Liver (tissue), 9 donors: ENCODE measurements around the gene ERFL. TPM values are rescaled to one million over a fixed set of nuclear protein-coding genes. Genes with fewer than 3 reads are reported as not detected.

ENCODE experiments used
- DNase-seq: peaks from one replicate; pipeline ENCODE4 v3.0.0-alpha.2; 2017; ENCODE audit warnings: low spot score
- H3K27ac ChIP-seq, 2 donors: one replicate each; pipeline ENCODE4 v1.7.0; 2013; ENCODE audit warnings: inconsistent platforms in 2 of 2, low read length in 2 of 2, control low read depth in 1 of 2, low read depth in 1 of 2, mild to moderate bottlenecking in 1 of 2
- H3K27me3 ChIP-seq, 4 donors: one replicate each; pipeline versions ENCODE4 v1.6.1 to v1.7.0; 2013; ENCODE audit warnings: low read length in 3 of 4, inconsistent platforms in 1 of 4, mild to moderate bottlenecking in 1 of 4, moderate library complexity in 1 of 4; ENCODE audit not compliant: control insufficient read depth in 4 of 4, insufficient read depth in 4 of 4
- H3K36me3 ChIP-seq, 4 donors: one replicate each; pipeline versions ENCODE4 v1.6.1 to v1.7.0; 2013; ENCODE audit warnings: low read length in 3 of 4, mild to moderate bottlenecking in 3 of 4, low read depth in 1 of 4, moderate library complexity in 1 of 4; ENCODE audit not compliant: control insufficient read depth in 4 of 4, insufficient read depth in 3 of 4
- H3K4me1 ChIP-seq, 4 donors: one replicate each; pipeline versions ENCODE4 v1.6.1 to v1.7.0; 2013; ENCODE audit warnings: low read length in 3 of 4, mild to moderate bottlenecking in 3 of 4, moderate library complexity in 1 of 4; ENCODE audit not compliant: control insufficient read depth in 4 of 4, insufficient read depth in 4 of 4
- H3K4me3 ChIP-seq, 3 donors: one replicate each; pipeline versions ENCODE4 v1.6.1 to v1.7.0; 2013; ENCODE audit warnings: low read length in 3 of 3, control low read depth in 1 of 3, low read depth in 1 of 3, mild to moderate bottlenecking in 1 of 3
- H3K9ac ChIP-seq, 2 donors: one replicate each; pipeline ENCODE4 v1.7.0; 2013; ENCODE audit warnings: low read length in 2 of 2, mild to moderate bottlenecking in 2 of 2, moderate library complexity in 2 of 2, control low read depth in 1 of 2, low read depth in 1 of 2
- H3K9me3 ChIP-seq, 4 donors: one replicate each; pipeline versions ENCODE4 v1.6.1 to v1.7.0; 2013; ENCODE audit warnings: low read length in 3 of 4; ENCODE audit not compliant: control insufficient read depth in 4 of 4
- EGR1 ChIP-seq, 2 donors: IDR thresholded peaks; 2 replicates each; pipeline ENCODE4 v1.6.1; 2016 to 2018; ENCODE audit warnings: antibody characterized with exemption in 2 of 2, low read depth in 2 of 2
- FOXA1 ChIP-seq: IDR thresholded peaks from 2 replicates; pipeline ENCODE4 v1.6.1; 2016; ENCODE audit warnings: antibody characterized with exemption
- FOXA2 ChIP-seq: IDR thresholded peaks from 2 replicates; pipeline ENCODE4 v1.6.1; 2016; ENCODE audit warnings: antibody characterized with exemption
- GABPA ChIP-seq, 2 donors: IDR thresholded peaks in 1 of 2; conservative IDR thresholded peaks in 1 of 2; 2 replicates each; pipeline ENCODE4 v1.6.1; 2016; ENCODE audit warnings: antibody characterized with exemption in 2 of 2, mild to moderate bottlenecking in 1 of 2, moderate library complexity in 1 of 2
- HNF4A ChIP-seq, 2 donors: conservative IDR thresholded peaks; 2 replicates each; pipeline ENCODE4 v1.6.1; 2016; ENCODE audit warnings: antibody characterized with exemption in 2 of 2, mild to moderate bottlenecking in 2 of 2
- HNF4G ChIP-seq: IDR thresholded peaks from 2 replicates; pipeline ENCODE4 v1.6.1; 2016; ENCODE audit warnings: antibody characterized with exemption
- JUND ChIP-seq, 2 donors: IDR thresholded peaks; 2 replicates each; pipeline ENCODE4 v1.6.1; 2016; ENCODE audit warnings: antibody characterized with exemption in 2 of 2
- MAX ChIP-seq: IDR thresholded peaks from 2 replicates; pipeline ENCODE4 v1.6.1; 2016; ENCODE audit warnings: antibody characterized with exemption
- NR2F2 ChIP-seq: IDR thresholded peaks from 2 replicates; pipeline ENCODE4 v1.6.1; 2016; ENCODE audit warnings: antibody characterized with exemption
- RAD21 ChIP-seq, 2 donors: IDR thresholded peaks; 2 replicates each; pipeline ENCODE4 v1.6.1; 2016; ENCODE audit warnings: antibody characterized with exemption in 2 of 2, mild to moderate bottlenecking in 2 of 2
- REST ChIP-seq: IDR thresholded peaks from 2 replicates; pipeline ENCODE4 v1.6.1; 2016; ENCODE audit warnings: antibody characterized with exemption, mild to moderate bottlenecking
- RXRA ChIP-seq, 2 donors: IDR thresholded peaks; 2 replicates each; pipeline ENCODE4 v1.6.1; 2017 to 2018; ENCODE audit warnings: antibody characterized with exemption in 2 of 2, mild to moderate bottlenecking in 1 of 2
- SP1 ChIP-seq: IDR thresholded peaks from 2 replicates; pipeline ENCODE4 v1.6.1; 2018; ENCODE audit warnings: antibody characterized with exemption, mild to moderate bottlenecking
- TAF1 ChIP-seq: conservative IDR thresholded peaks from 2 replicates; pipeline ENCODE4 v1.6.1; 2016; ENCODE audit warnings: antibody characterized with exemption, mild to moderate bottlenecking
- YY1 ChIP-seq: IDR thresholded peaks from 2 replicates; pipeline ENCODE4 v1.6.1; 2016; ENCODE audit warnings: antibody characterized with exemption, mild to moderate bottlenecking
- ZBTB33 ChIP-seq: IDR thresholded peaks from 2 replicates; pipeline ENCODE4 v1.6.1; 2016; ENCODE audit warnings: antibody characterized with exemption
- WGBS: extraction: QIAGEN DNeasy Blood & Tissue Kit; methylation state at CpG from one replicate; pipeline ENCODE4 v1.1.7; 2013; 5-methylcytosine and 5-hydroxymethylcytosine counted together
- polyA plus RNA-seq, 2 donors: library from polyadenylated mRNA; stranded (reverse) in 1 of 2; unstranded in 1 of 2; fragments of 200-250 nt in 1 of 2; fragments of >200 nt in 1 of 2; fragmentation: Nextera tagmentation in 1 of 2; extraction: Ambion mirVana in 1 of 2; gene quantifications; one replicate each; pipeline versions ENCODE4 v1.2.1 to v1.2.3, GENCODE V29; 2013 to 2015
- total RNA-seq, 2 donors: library from RNA; depleted of rRNA; stranded (reverse); fragments of >200 nt; gene quantifications; one replicate each; pipeline ENCODE4 v1.2.3, GENCODE V29; 2014
- TF ChIP-seq, protein P1 (sequence below): fragments of 150-350 bp; IDR thresholded peaks from 2 replicates; pipeline ENCODE4 v1.5.1; 2017; ENCODE audit warnings: improper control_type of control experiment, low read depth, low read length; ENCODE audit not compliant: missing input control
- TF ChIP-seq, protein P2 (sequence below): IDR thresholded peaks from 2 replicates; pipeline ENCODE4 v1.6.1; 2016; ENCODE audit warnings: antibody characterized with exemption
- donor health status: healthy.
- donor health status: healthy.
- donor health status: healthy.
- donor health status: healthy.
- donor health status: healthy.

Gene ERFL
- total and polyA plus RNA-seq, 4 donors = not detected

- 92% methylated on average over 25 of the region's 25 CpGs for WGBS
- H3K4me3 ChIP-seq = no peak overlapping the region
- no peak for DNase-seq
- H3K9me3 ChIP-seq = no peaks in the 10 kb centered on the region
- H3K9ac ChIP-seq = no peak overlapping the region
- peaks cover 12 to 32% (median 14%) of the 10 kb centered on the region in 4 donors for H3K36me3 ChIP-seq
- peaks cover 0 to 4% (median 0%) of the 10 kb centered on the region in 4 donors for H3K27me3 ChIP-seq
- H3K4me1 ChIP-seq = peaks cover 0 to 7% (median 4%) of the 10 kb centered on the region in 4 donors
- TF ChIP-seq FOXA1 (no peak), GABPA (IDR thresholded peaks at IDR 0.05 in 1 of 2, conservative IDR thresholded peaks at IDR 0.05 in 1 of 2) (no peak), TAF1 (no peak), HNF4A (conservative IDR thresholded peaks at IDR 0.05) (no peak), YY1 (no peak), RXRA (IDR thresholded peaks at IDR 0.05) (no peak), EGR1 (IDR thresholded peaks at IDR 0.05; ENCODE audit: low read depth in 2 of 2) (no peak), HNF4G (no peak), JUND (IDR thresholded peaks at IDR 0.05) (no peak), REST (no peak), SP1 (no peak), ZBTB33 (no peak), NR2F2 (no peak), RAD21 (IDR thresholded peaks at IDR 0.05) (no peak), FOXA2 (no peak), MAX (no peak)
- TF ChIP-seq, protein P1, sequence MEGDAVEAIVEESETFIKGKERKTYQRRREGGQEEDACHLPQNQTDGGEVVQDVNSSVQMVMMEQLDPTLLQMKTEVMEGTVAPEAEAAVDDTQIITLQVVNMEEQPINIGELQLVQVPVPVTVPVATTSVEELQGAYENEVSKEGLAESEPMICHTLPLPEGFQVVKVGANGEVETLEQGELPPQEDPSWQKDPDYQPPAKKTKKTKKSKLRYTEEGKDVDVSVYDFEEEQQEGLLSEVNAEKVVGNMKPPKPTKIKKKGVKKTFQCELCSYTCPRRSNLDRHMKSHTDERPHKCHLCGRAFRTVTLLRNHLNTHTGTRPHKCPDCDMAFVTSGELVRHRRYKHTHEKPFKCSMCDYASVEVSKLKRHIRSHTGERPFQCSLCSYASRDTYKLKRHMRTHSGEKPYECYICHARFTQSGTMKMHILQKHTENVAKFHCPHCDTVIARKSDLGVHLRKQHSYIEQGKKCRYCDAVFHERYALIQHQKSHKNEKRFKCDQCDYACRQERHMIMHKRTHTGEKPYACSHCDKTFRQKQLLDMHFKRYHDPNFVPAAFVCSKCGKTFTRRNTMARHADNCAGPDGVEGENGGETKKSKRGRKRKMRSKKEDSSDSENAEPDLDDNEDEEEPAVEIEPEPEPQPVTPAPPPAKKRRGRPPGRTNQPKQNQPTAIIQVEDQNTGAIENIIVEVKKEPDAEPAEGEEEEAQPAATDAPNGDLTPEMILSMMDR = no peak
- TF ChIP-seq, protein P2, sequence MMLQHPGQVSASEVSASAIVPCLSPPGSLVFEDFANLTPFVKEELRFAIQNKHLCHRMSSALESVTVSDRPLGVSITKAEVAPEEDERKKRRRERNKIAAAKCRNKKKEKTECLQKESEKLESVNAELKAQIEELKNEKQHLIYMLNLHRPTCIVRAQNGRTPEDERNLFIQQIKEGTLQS = no peak
- H3K27ac ChIP-seq = no peak overlapping the region
Observed at GRCh38 chr19:41907994-41908615, 20.1 kb downstream of the ERFL start.
